PC-9 (cell line): ENCODE data around the gene ASIC1. TPM values are rescaled to one million over a fixed set of nuclear protein-coding genes. Genes with fewer than 3 reads are reported as not detected.

ENCODE experiments used
- Bru-seq: library from RNA; stranded (reverse); fragments of 400-500 nt; gene quantifications from one replicate; lab custom pipeline; 2021; lab: Mats Ljungman, UMichigan
- BruChase-seq, 2 experiments: library from RNA; stranded (reverse); fragments of 400-500 nt; gene quantifications; one replicate each; lab custom pipeline; 2021; lab: Mats Ljungman, UMichigan
- BruUV-seq: library from RNA; stranded (reverse); fragments of 400-500 nt; replicated peaks from 2 replicates; lab custom pipeline; 2021; lab: Mats Ljungman, UMichigan
- CTCF ChIA-PET: fragments of 300-600 bp; sonication (Branson Sonifier 250); formaldehyde crosslinking; loops from one replicate; lab custom pipeline; 2022; ENCODE audit warnings: antibody characterized with exemption; lab: Charles Lee
- POLR2A ChIA-PET: fragments of 300-600 bp; sonication (Branson Sonifier 250); formaldehyde crosslinking; loops from one replicate; lab custom pipeline; 2022; ENCODE audit warnings: antibody characterized with exemption; ENCODE audit not compliant: unreplicated experiment; lab: Charles Lee
- DNase-seq, 2 experiments: peaks; one replicate each; pipeline versions ENCODE4 v3.0.0 to v3.0.0-alpha.2; 2015 to 2022; ENCODE audit warnings: mixed read lengths in 1 of 2
- H2AFZ ChIP-seq: fragments of 200-600 bp; sonication (generic); 2 replicates; pipeline ENCODE4 v1.8.1; 2017; ENCODE audit warnings: antibody characterized with exemption
- H3F3A ChIP-seq: fragments of 200-600 bp; sonication (generic); 2 replicates; pipeline ENCODE4 v1.8.1; 2017; ENCODE audit warnings: antibody characterized with exemption, mild to moderate bottlenecking, low read depth; ENCODE audit not compliant: insufficient read depth
- H3K27ac ChIP-seq: fragments of 200-600 bp; sonication (generic); 2 replicates; pipeline ENCODE4 v1.6.1; 2016; ENCODE audit warnings: mixed run types
- H3K27me3 ChIP-seq: fragments of 200-600 bp; sonication (generic); 2 replicates; pipeline ENCODE4 v1.6.1; 2016; ENCODE audit warnings: low read depth, mixed run types; ENCODE audit not compliant: insufficient read depth
- H3K36me3 ChIP-seq: fragments of 200-600 bp; sonication (generic); 2 replicates; pipeline ENCODE4 v1.6.1; 2016; ENCODE audit warnings: low read depth, mixed run types
- H3K4me1 ChIP-seq: fragments of 200-600 bp; sonication (generic); replicated peaks from 2 replicates; pipeline ENCODE4 v1.6.1; 2016; ENCODE audit warnings: mixed run types; ENCODE audit not compliant: insufficient read depth
- H3K4me2 ChIP-seq: fragments of 200-600 bp; sonication (generic); 2 replicates; pipeline ENCODE4 v1.6.1; 2017; ENCODE audit warnings: mixed run types
- H3K4me3 ChIP-seq: fragments of 200-600 bp; sonication (generic); 2 replicates; pipeline ENCODE4 v1.6.1; 2016; ENCODE audit warnings: mixed run types
- H3K79me2 ChIP-seq: fragments of 200-600 bp; sonication (generic); 2 replicates; pipeline ENCODE4 v1.6.1; 2017; ENCODE audit warnings: low read depth, mixed run types
- H3K9me2 ChIP-seq: fragments of 200-600 bp; sonication (generic); 2 replicates; pipeline ENCODE4 v1.8.1; 2017; ENCODE audit warnings: mild to moderate bottlenecking; ENCODE audit not compliant: insufficient read depth
- H3K9me3 ChIP-seq: fragments of 200-600 bp; sonication (generic); 2 replicates; pipeline ENCODE4 v1.8.1; 2016; ENCODE audit warnings: low read depth; ENCODE audit not compliant: insufficient read depth
- H4K20me1 ChIP-seq: fragments of 200-600 bp; sonication (generic); 2 replicates; pipeline ENCODE4 v1.8.1; 2017; ENCODE audit not compliant: insufficient read depth
- EZH2 ChIP-seq: fragments of 200-600 bp; sonication (generic); IDR thresholded peaks from 2 replicates; pipeline ENCODE4 v1.8.0; 2017; ENCODE audit warnings: antibody characterized with exemption, low read depth
- intact Hi-C: fragments of 100-400 bp; cut with micrococcal nuclease; formaldehyde crosslinking; loops from one replicate; pipeline ENCODE4 v1.10.0; 2022; ENCODE audit not compliant: unreplicated experiment
- long read RNA-seq: library from polyadenylated mRNA; stranded (forward); transcript quantifications from one replicate; pipeline ENCODE4 v2.0.0, GENCODE V29; 2022
- total RNA-seq: library from RNA; stranded (reverse); gene quantifications from 2 replicates; pipeline ENCODE4 v1.2.3, GENCODE V29; 2021
- TF ChIP-seq, protein P1 (sequence below): fragments of 200-600 bp; sonication (generic); conservative IDR thresholded peaks from 2 replicates; pipeline ENCODE4 v1.6.1; 2017; ENCODE audit warnings: mixed run types, antibody characterized with exemption, mild to moderate bottlenecking, moderate library complexity

Gene ASIC1
- 3.5 and 4.5 TPM in 2 replicates for total RNA-seq
- Bru-seq, nascent RNA: percentile 26 among the genes with signal in this experiment
- percentile 24 among the genes with signal in this experiment for BruChase-seq, experiment 1, labeled RNA remaining after a 2-hour chase
- percentile 27 among the genes with signal in this experiment for BruChase-seq, experiment 2, labeled RNA remaining after a 6-hour chase
- long read RNA-seq, partial matches to known transcripts: 0 of 1 reads
- long read RNA-seq, other reads (novel, unspliced or antisense): 1 of 1 reads

- H3K4me2 ChIP-seq: peak within 1 kb of the TSS; percentile 90
- H3F3A ChIP-seq: no peaks in the 10 kb centered on the region
- no peak for TF ChIP-seq EZH2
- TF ChIP-seq, protein P1, sequence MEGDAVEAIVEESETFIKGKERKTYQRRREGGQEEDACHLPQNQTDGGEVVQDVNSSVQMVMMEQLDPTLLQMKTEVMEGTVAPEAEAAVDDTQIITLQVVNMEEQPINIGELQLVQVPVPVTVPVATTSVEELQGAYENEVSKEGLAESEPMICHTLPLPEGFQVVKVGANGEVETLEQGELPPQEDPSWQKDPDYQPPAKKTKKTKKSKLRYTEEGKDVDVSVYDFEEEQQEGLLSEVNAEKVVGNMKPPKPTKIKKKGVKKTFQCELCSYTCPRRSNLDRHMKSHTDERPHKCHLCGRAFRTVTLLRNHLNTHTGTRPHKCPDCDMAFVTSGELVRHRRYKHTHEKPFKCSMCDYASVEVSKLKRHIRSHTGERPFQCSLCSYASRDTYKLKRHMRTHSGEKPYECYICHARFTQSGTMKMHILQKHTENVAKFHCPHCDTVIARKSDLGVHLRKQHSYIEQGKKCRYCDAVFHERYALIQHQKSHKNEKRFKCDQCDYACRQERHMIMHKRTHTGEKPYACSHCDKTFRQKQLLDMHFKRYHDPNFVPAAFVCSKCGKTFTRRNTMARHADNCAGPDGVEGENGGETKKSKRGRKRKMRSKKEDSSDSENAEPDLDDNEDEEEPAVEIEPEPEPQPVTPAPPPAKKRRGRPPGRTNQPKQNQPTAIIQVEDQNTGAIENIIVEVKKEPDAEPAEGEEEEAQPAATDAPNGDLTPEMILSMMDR: no peak
- no peaks in the 10 kb centered on the region for H3K9me2 ChIP-seq
- H4K20me1 ChIP-seq: no peaks in the 10 kb centered on the region
- H3K4me1 ChIP-seq: peaks cover 5% of the 10 kb centered on the region
- no TSS peak for BruUV-seq
- H3K27ac ChIP-seq: no peak within 1 kb of the TSS
- CTCF ChIA-PET: no interaction called here
- no peaks in the 10 kb centered on the region for H3K36me3 ChIP-seq
- H3K79me2 ChIP-seq: no peaks in the 10 kb centered on the region
- peak in 1 of 2 experiments; percentile 59 for DNase-seq
- H3K27me3 ChIP-seq: peaks cover 16% of the 10 kb centered on the region
- intact Hi-C loops: loop anchor here (1.0 to 10.0 kb wide), 4 partner anchors 190 to 412 kb away; partner anchors contain the start of gene BCDIN3D
- H2AFZ ChIP-seq: peak within 1 kb of the TSS; percentile 87
- H3K4me3 ChIP-seq: peak within 1 kb of the TSS; percentile 69
- POLR2A ChIA-PET: interaction anchor here (0.6 kb wide), 1 partner anchor 190 kb away, joined by 5 read pairs; no protein-coding TSS in a partner anchor
- no peaks in the 10 kb centered on the region for H3K9me3 ChIP-seq
Measured at GRCh38 chr12:50057000-50057841, at the start of gene ASIC1. ASIC1 (plus strand) TSS chr12:50057596; CDS start chr12:50058767, 1,171 bp downstream.

- TF ChIP-seq, protein P1: no peak
- no peak for TF ChIP-seq EZH2
- Histone ChIP-seq H3K4me3 (no peak overlapping the region), H3K27me3 (no peaks in the 10 kb centered on the region), H3F3A (no peaks in the 10 kb centered on the region), H3K27ac (no peak overlapping the region), H3K9me3 (no peaks in the 10 kb centered on the region), H3K4me2 (no peak overlapping the region), H2AFZ (no peak overlapping the region), H4K20me1 (no peaks in the 10 kb centered on the region), H3K9me2 (no peaks in the 10 kb centered on the region), H3K36me3 (0 out of 2 replicates have a peak, but pooled peaks cover 8% of the 10 kb centered on the region), H3K79me2 (peaks cover 30% of the 10 kb centered on the region), H3K4me1 (no peaks in the 10 kb centered on the region)
- ChIA-PET POLR2A (no interaction called here), CTCF (no interaction called here)
- BruUV-seq: no TSS peak
- DNase-seq: no peak
- intact Hi-C loops: loop anchor here (2.0 kb wide), 1 partner anchor 19 kb away; no protein-coding TSS in a partner anchor
Measured at GRCh38 chr12:50013361-50014147, 43.8 kb upstream of the ASIC1 start.

DNA sequence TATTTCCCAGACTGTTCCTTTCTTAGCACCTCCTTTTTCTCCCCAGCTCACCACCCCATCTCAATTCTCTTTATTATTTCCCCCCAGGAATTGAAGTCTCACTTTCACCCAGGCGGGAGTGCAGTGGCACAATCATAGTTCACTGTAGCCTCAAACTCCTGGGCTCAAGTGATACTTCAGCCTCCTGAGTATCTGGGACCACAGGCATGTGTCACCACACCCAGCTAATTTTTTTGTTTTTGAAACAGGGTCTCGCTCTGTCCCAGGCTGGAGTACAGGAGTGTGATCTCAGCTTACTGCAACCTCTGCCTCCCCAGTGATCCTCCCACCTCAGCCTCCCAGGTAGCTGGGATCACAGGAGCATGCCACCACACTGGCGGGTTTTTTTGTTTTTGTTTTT, 43.1 kb upstream of the ASIC1 start:
- Histone ChIP-seq H3K79me2 (peaks cover 38% of the 10 kb centered on the region), H3K27me3 (no peaks in the 10 kb centered on the region), H3K4me2 (no peak overlapping the region), H3K9me3 (no peaks in the 10 kb centered on the region), H3K27ac (no peak overlapping the region), H3K4me3 (no peak overlapping the region), H3K4me1 (no peaks in the 10 kb centered on the region), H3F3A (no peaks in the 10 kb centered on the region), H2AFZ (no peak overlapping the region), H4K20me1 (0 out of 2 replicates have a peak, but pooled peaks cover 6% of the 10 kb centered on the region), H3K9me2 (no peaks in the 10 kb centered on the region), H3K36me3 (0 out of 2 replicates have a peak, but pooled peaks cover 8% of the 10 kb centered on the region)
- ChIA-PET POLR2A (no interaction called here), CTCF (no interaction called here)
- intact Hi-C loops: loop anchor here (2.0 kb wide), 1 partner anchor 20 kb away; no protein-coding TSS in a partner anchor
- no TSS peak for BruUV-seq
- TF ChIP-seq, protein P1: no peak
- no peak for TF ChIP-seq EZH2
- no peak for DNase-seq
